ENCODE measurements around the gene SH3RF3. TPM values are rescaled to one million over a fixed set of nuclear protein-coding genes. Genes with fewer than 3 reads are reported as not detected.

Gene SH3RF3
- total RNA-seq, 1 experiment from 2014 or later: 4.9 TPM

- ChIA-PET POLR2A (no interaction called here), CTCF (no interaction called here)
- in situ Hi-C loops (cut with HindIII; ENCODE audit: low pct_unique_long_range_greater_than_20kb, low sequenced_read_pairs): no loop called here
- H3K9me3 ChIP-seq (ENCODE audit: control insufficient read depth, insufficient read depth, low read depth, low read length): no peaks in the 10 kb centered on the region
- H3K36me3 ChIP-seq (ENCODE audit: control insufficient read depth, insufficient read depth, low read length): no peaks in the 10 kb centered on the region
- ATAC-seq (no peak), DNase-seq (ENCODE audit: low read depth, low spot score) (no peak)
- TF ChIP-seq POLR2AphosphoS5 (IDR thresholded peaks at IDR 0.05; ENCODE audit: low read depth, low read length) (no peak), CTCF (IDR thresholded peaks at IDR 0.05) (no peak), TCF7L2 (IDR thresholded peaks at IDR 0.05; ENCODE audit: low read depth, low read length) (no peak), SIN3A (IDR thresholded peaks at IDR 0.05; ENCODE audit: borderline replicate concordance, insufficient read depth, low read depth, low read length) (no peak)
- TF ChIP-seq, protein P1, sequence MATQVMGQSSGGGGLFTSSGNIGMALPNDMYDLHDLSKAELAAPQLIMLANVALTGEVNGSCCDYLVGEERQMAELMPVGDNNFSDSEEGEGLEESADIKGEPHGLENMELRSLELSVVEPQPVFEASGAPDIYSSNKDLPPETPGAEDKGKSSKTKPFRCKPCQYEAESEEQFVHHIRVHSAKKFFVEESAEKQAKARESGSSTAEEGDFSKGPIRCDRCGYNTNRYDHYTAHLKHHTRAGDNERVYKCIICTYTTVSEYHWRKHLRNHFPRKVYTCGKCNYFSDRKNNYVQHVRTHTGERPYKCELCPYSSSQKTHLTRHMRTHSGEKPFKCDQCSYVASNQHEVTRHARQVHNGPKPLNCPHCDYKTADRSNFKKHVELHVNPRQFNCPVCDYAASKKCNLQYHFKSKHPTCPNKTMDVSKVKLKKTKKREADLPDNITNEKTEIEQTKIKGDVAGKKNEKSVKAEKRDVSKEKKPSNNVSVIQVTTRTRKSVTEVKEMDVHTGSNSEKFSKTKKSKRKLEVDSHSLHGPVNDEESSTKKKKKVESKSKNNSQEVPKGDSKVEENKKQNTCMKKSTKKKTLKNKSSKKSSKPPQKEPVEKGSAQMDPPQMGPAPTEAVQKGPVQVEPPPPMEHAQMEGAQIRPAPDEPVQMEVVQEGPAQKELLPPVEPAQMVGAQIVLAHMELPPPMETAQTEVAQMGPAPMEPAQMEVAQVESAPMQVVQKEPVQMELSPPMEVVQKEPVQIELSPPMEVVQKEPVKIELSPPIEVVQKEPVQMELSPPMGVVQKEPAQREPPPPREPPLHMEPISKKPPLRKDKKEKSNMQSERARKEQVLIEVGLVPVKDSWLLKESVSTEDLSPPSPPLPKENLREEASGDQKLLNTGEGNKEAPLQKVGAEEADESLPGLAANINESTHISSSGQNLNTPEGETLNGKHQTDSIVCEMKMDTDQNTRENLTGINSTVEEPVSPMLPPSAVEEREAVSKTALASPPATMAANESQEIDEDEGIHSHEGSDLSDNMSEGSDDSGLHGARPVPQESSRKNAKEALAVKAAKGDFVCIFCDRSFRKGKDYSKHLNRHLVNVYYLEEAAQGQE (IDR thresholded peaks at IDR 0.05; ENCODE audit: insufficient read depth in 1 of 2, low read depth in 2 of 2, low read length in 1 of 2): no peak
- no peaks in the 10 kb centered on the region for H3K4me1 ChIP-seq (ENCODE audit: control insufficient read depth, insufficient read depth, low read length)
- intact Hi-C loops (cut with micrococcal nuclease; ENCODE audit: unreplicated experiment): no loop called here
- no TSS peak for BruUV-seq (replicated peaks)
- H3K4me3 ChIP-seq (ENCODE audit: low read depth in 2 of 2, low read length in 2 of 2): no peak overlapping the region
- H3K27ac ChIP-seq (ENCODE audit: low read length): no peak overlapping the region
- no peaks in the 10 kb centered on the region for H3K27me3 ChIP-seq (ENCODE audit: control insufficient read depth, insufficient read depth, low read length)
Observed at GRCh38 chr2:109243526-109244303, 114.7 kb downstream of the SH3RF3 start.

GRCh38 chr2:109244304-109244582 is 115.2 kb downstream of the SH3RF3 start:
- POLR2A ChIA-PET: no interaction called here
- Histone ChIP-seq H3K4me1 (ENCODE audit: control insufficient read depth, insufficient read depth, low read length) (no peaks in the 10 kb centered on the region), H3K4me3 (ENCODE audit: low read depth in 2 of 2, low read length in 2 of 2) (no peak overlapping the region), H3K27ac (ENCODE audit: low read length) (no peak overlapping the region), H3K9me3 (ENCODE audit: control insufficient read depth, insufficient read depth, low read depth, low read length) (no peaks in the 10 kb centered on the region), H3K36me3 (ENCODE audit: control insufficient read depth, insufficient read depth, low read length) (no peaks in the 10 kb centered on the region), H3K27me3 (ENCODE audit: control insufficient read depth, insufficient read depth, low read length) (no peaks in the 10 kb centered on the region)
- no TSS peak for BruUV-seq (replicated peaks)
- CTCF ChIA-PET: no interaction called here
- ATAC-seq: no peak
- intact Hi-C loops (cut with micrococcal nuclease; ENCODE audit: unreplicated experiment): no loop called here
- no peak for DNase-seq (ENCODE audit: low read depth, low spot score)
- in situ Hi-C loops (cut with HindIII; ENCODE audit: low pct_unique_long_range_greater_than_20kb, low sequenced_read_pairs): no loop called here
- TF ChIP-seq SIN3A (IDR thresholded peaks at IDR 0.05; ENCODE audit: borderline replicate concordance, insufficient read depth, low read depth, low read length) (no peak), CTCF (IDR thresholded peaks at IDR 0.05) (no peak)

Measured in Panc1 (cell line).